Smooth muscle cell (in vitro differentiated cells): ENCODE measurements around the gene GXYLT2. TPM values are rescaled to one million over a fixed set of nuclear protein-coding genes. Genes with fewer than 3 reads are reported as not detected.

ENCODE experiments used
- DNase-seq: peaks from one replicate; lab custom pipeline; 2025; ENCODE audit not compliant: unreplicated experiment; lab: John Stamatoyannopoulos, UW
- H2AFZ ChIP-seq: fragments of 200-600 bp; sonication (generic); 2 replicates; pipeline ENCODE4 v1.6.0; 2016; ENCODE audit warnings: antibody characterized with exemption, low read depth, mild to moderate bottlenecking
- H3F3A ChIP-seq: fragments of 200-600 bp; sonication (generic); 2 replicates; pipeline ENCODE4 v1.6.0; 2017; ENCODE audit warnings: antibody characterized with exemption, low read depth
- H3K27ac ChIP-seq: fragments of 200-600 bp; sonication (generic); 2 replicates; pipeline ENCODE4 v1.5.1; 2016; ENCODE audit warnings: low read depth, mild to moderate bottlenecking
- H3K27me3 ChIP-seq: fragments of 200-600 bp; sonication (generic); 2 replicates; pipeline ENCODE4 v1.6.1; 2016; ENCODE audit warnings: low read depth, mild to moderate bottlenecking
- H3K36me3 ChIP-seq: fragments of 200-600 bp; sonication (generic); 2 replicates; pipeline ENCODE4 v1.5.1; 2016; ENCODE audit warnings: low read depth
- H3K4me1 ChIP-seq: fragments of 200-600 bp; sonication (generic); 2 replicates; pipeline ENCODE4 v1.5.1; 2016; ENCODE audit warnings: low read depth
- H3K4me2 ChIP-seq: fragments of 200-600 bp; sonication (generic); 2 replicates; pipeline ENCODE4 v1.6.0; 2016; ENCODE audit warnings: mild to moderate bottlenecking
- H3K4me3 ChIP-seq: fragments of 200-600 bp; sonication (generic); 2 replicates; pipeline ENCODE4 v1.5.1; 2016; ENCODE audit warnings: mild to moderate bottlenecking
- H3K79me2 ChIP-seq: fragments of 200-600 bp; sonication (generic); 2 replicates; pipeline ENCODE4 v1.6.0; 2016; ENCODE audit warnings: low read depth, mild to moderate bottlenecking
- H3K9ac ChIP-seq: fragments of 200-600 bp; sonication (generic); 2 replicates; pipeline ENCODE4 v1.6.0; 2016; ENCODE audit warnings: low read depth
- H3K9me3 ChIP-seq: fragments of 200-600 bp; sonication (generic); replicated peaks from 2 replicates; pipeline ENCODE4 v1.5.1; 2016; ENCODE audit warnings: low read depth
- H4K20me1 ChIP-seq: fragments of 200-600 bp; sonication (generic); 2 replicates; pipeline ENCODE4 v1.6.0; 2016; ENCODE audit warnings: low read depth
- CTCF ChIP-seq: fragments of 200-600 bp; sonication (generic); IDR thresholded peaks from 2 replicates; pipeline ENCODE4 v1.5.1; 2017; ENCODE audit warnings: borderline replicate concordance, mild to moderate bottlenecking, antibody characterized with exemption; ENCODE audit not compliant: insufficient read depth, poor library complexity, severe bottlenecking
- WGBS: methylation state at CpG from one replicate; pipeline ENCODE4 v1.1.7; 2016; ENCODE audit warnings: low lambda C conversion rate; 5-methylcytosine and 5-hydroxymethylcytosine counted together
- polyA plus RNA-seq: library from polyadenylated mRNA; unstranded; fragments of >200 nt; fragmentation: Nextera tagmentation; extraction: Ambion mirVana; gene quantifications from 2 replicates; pipeline ENCODE4 v1.2.1, GENCODE V29; 2016
- total RNA-seq: library from RNA; depleted of rRNA; stranded (reverse); fragments of >200 nt; gene quantifications from 2 replicates; pipeline ENCODE4 v1.2.3, GENCODE V29; 2014

Gene GXYLT2
- total and polyA plus RNA-seq, 2 experiments from 2014 or later, result 17.0 to 19.0 TPM

GRCh38 chr3:73004316-73004715 lies 116.5 kb downstream of the GXYLT2 start:
- Histone ChIP-seq H3K27ac (no peak overlapping the region), H3F3A (peaks cover 5% of the 10 kb centered on the region), H2AFZ (no peak overlapping the region), H3K4me1 (peaks cover 14% of the 10 kb centered on the region), H3K4me3 (no peak overlapping the region), H3K9ac (no peak overlapping the region), H3K4me2 (no peak overlapping the region), H3K27me3 (no peaks in the 10 kb centered on the region), H3K9me3 (no peaks in the 10 kb centered on the region), H3K36me3 (no peaks in the 10 kb centered on the region), H4K20me1 (peaks cover 100% of the 10 kb centered on the region), H3K79me2 (no peaks in the 10 kb centered on the region)
- DNase-seq, result no peak
- no peak for TF ChIP-seq CTCF
- 85% methylated on average over 4 of the region's 4 CpGs for WGBS

- Histone ChIP-seq H3K9me3 (no peaks in the 10 kb centered on the region), H4K20me1 (peaks cover 100% of the 10 kb centered on the region), H3K4me2 (no peak overlapping the region), H3K4me3 (no peak overlapping the region), H3K27me3 (no peaks in the 10 kb centered on the region), H3K36me3 (no peaks in the 10 kb centered on the region), H2AFZ (no peak overlapping the region), H3F3A (peaks cover 3% of the 10 kb centered on the region), H3K79me2 (no peaks in the 10 kb centered on the region), H3K9ac (no peak overlapping the region), H3K27ac (no peak overlapping the region), H3K4me1 (peaks cover 6% of the 10 kb centered on the region)
- DNase-seq, result no peak
- no peak for TF ChIP-seq CTCF
- WGBS, result 81% methylated on average over 6 of the region's 6 CpGs
These were observed 120.3 kb downstream of the GXYLT2 start for GRCh38 chr3:73007992-73008712.

GRCh38 chr3:73009008-73009407 lies 121.2 kb downstream of the GXYLT2 start:
- WGBS, result 75% methylated on average over 4 of the region's 4 CpGs
- Histone ChIP-seq H3K4me1 (peaks cover 6% of the 10 kb centered on the region), H4K20me1 (peaks cover 100% of the 10 kb centered on the region), H3K4me2 (no peak overlapping the region), H3F3A (no peaks in the 10 kb centered on the region), H3K9me3 (no peaks in the 10 kb centered on the region), H3K9ac (no peak overlapping the region), H3K27me3 (no peaks in the 10 kb centered on the region), H3K4me3 (no peak overlapping the region), H3K27ac (no peak overlapping the region), H3K79me2 (no peaks in the 10 kb centered on the region), H3K36me3 (no peaks in the 10 kb centered on the region), H2AFZ (no peak overlapping the region)
- no peak for TF ChIP-seq CTCF
- DNase-seq, result no peak

GRCh38 chr3:73009750-73010149 lies 121.9 kb downstream of the GXYLT2 start:
- peaks cover 6% of the 10 kb centered on the region for H3K4me1 ChIP-seq
- no peak overlapping the region for H3K4me3 ChIP-seq
- no peaks in the 10 kb centered on the region for H3K36me3 ChIP-seq
- no peak overlapping the region for H2AFZ ChIP-seq
- H3K4me2 ChIP-seq, result no peak overlapping the region
- no peaks in the 10 kb centered on the region for H3F3A ChIP-seq
- peaks cover 100% of the 10 kb centered on the region for H4K20me1 ChIP-seq
- TF ChIP-seq CTCF, result no peak
- WGBS, result 91% methylated on average over 3 of the region's 3 CpGs
- no peaks in the 10 kb centered on the region for H3K79me2 ChIP-seq
- H3K27me3 ChIP-seq, result no peaks in the 10 kb centered on the region
- no peak overlapping the region for H3K27ac ChIP-seq
- H3K9me3 ChIP-seq, result no peaks in the 10 kb centered on the region
- no peak for DNase-seq
- H3K9ac ChIP-seq, result no peak overlapping the region
